ENCODE measurements around the gene OR2V2.
A peak's percentile ranks its signal among the peaks of the same experiment; 100 is the strongest.
"Not testable (repeated sequence)": the region's sequence is repeated elsewhere in the genome, so short reads cannot be mapped to it uniquely, and the experiment has no call there.

OR2V2 gene

GRCh38 chr5:181164076-181164952 is 16.9 kb downstream of the OR2V2 start:
- H3K4me3 ChIP-seq (ENCODE audit: low read length) = no peak overlapping the region
- DNase-seq (ENCODE audit: low read depth, low spot score) = no peak

- no peak for DNase-seq (ENCODE audit: low read depth, low spot score)
- H3K4me3 ChIP-seq (ENCODE audit: low read length) = no peak overlapping the region
Measured at GRCh38 chr5:181166812-181167733, 19.7 kb downstream of the OR2V2 start.

- DNase-seq (ENCODE audit: low read depth, low spot score) = no peak
- no peak overlapping the region for H3K4me3 ChIP-seq (ENCODE audit: low read length)
Measured at GRCh38 chr5:181167814-181168488, 20.6 kb downstream of the OR2V2 start.

GRCh38 chr5:181168595-181169118 is 21.3 kb downstream of the OR2V2 start:
- no peak overlapping the region for H3K4me3 ChIP-seq (ENCODE audit: low read length)
- DNase-seq (ENCODE audit: low read depth, low spot score) = no peak

GRCh38 chr5:181169459-181170236 is 22.3 kb downstream of the OR2V2 start:
- not testable (repeated sequence) for DNase-seq (ENCODE audit: low read depth, low spot score); H3K4me3 ChIP-seq (ENCODE audit: low read length)

GRCh38 chr5:181170237-181170825 is 22.9 kb downstream of the OR2V2 start:
- DNase-seq (ENCODE audit: low read depth, low spot score) = no peak

GRCh38 chr5:181170996-181171395 is 23.6 kb downstream of the OR2V2 start:
- DNase-seq (ENCODE audit: low read depth, low spot score) = no peak
- no peak overlapping the region for H3K4me3 ChIP-seq (ENCODE audit: low read length)

More at GRCh38 chr5:181170237-181170825, 22.9 kb downstream of the OR2V2 start:
- no peak overlapping the region for H3K4me3 ChIP-seq (ENCODE audit: low read length)

GRCh38 chr5:181171782-181172181 is 24.4 kb downstream of the OR2V2 start:
- DNase-seq (ENCODE audit: low read depth, low spot score) = no peak
- H3K4me3 ChIP-seq (ENCODE audit: low read length) = no peak overlapping the region

- peak; percentile 71 for DNase-seq (ENCODE audit: low read depth, low spot score)
- H3K4me3 ChIP-seq (ENCODE audit: low read length) = peak overlapping the region; percentile 59
Measured at GRCh38 chr5:181173027-181173419, 25.6 kb downstream of the OR2V2 start.

- H3K4me3 ChIP-seq (ENCODE audit: low read length) = peak overlapping the region; percentile 59
- DNase-seq (ENCODE audit: low read depth, low spot score) = peak; percentile 86
Measured at GRCh38 chr5:181173420-181174342, 26.3 kb downstream of the OR2V2 start.

- DNase-seq (ENCODE audit: low read depth, low spot score) = no peak
- H3K4me3 ChIP-seq (ENCODE audit: low read length) = no peak overlapping the region
Measured at GRCh38 chr5:181176254-181176952, 29.0 kb downstream of the OR2V2 start.

GRCh38 chr5:181177559-181177958 is 30.2 kb downstream of the OR2V2 start:
- H3K4me3 ChIP-seq (ENCODE audit: low read length); DNase-seq (ENCODE audit: low read depth, low spot score): not testable (repeated sequence)

- H3K4me3 ChIP-seq (ENCODE audit: low read length) = no peak overlapping the region
- DNase-seq (ENCODE audit: low read depth, low spot score) = peak; percentile 64
Measured at GRCh38 chr5:181181650-181182565, 34.5 kb downstream of the OR2V2 start.

GRCh38 chr5:181182651-181183050 is 35.3 kb downstream of the OR2V2 start:
- H3K4me3 ChIP-seq (ENCODE audit: low read length) = no peak overlapping the region
- no peak for DNase-seq (ENCODE audit: low read depth, low spot score)

GRCh38 chr5:181184845-181185216 is 37.4 kb downstream of the OR2V2 start:
- no peak overlapping the region for H3K4me3 ChIP-seq (ENCODE audit: low read length)
- no peak for DNase-seq (ENCODE audit: low read depth, low spot score)

GRCh38 chr5:181185560-181185959 is 38.2 kb downstream of the OR2V2 start:
- no peak for DNase-seq (ENCODE audit: low read depth, low spot score)
- no peak overlapping the region for H3K4me3 ChIP-seq (ENCODE audit: low read length)

Measured in Jurkat, Clone E6-1 (cell line).